BE2C (cell line): Measurements from ENCODE around the gene CLDND1.
A peak's percentile ranks its signal among the peaks of the same experiment; 100 is the strongest.

ENCODE experiments used
- DNase-seq: peaks from one replicate; pipeline ENCODE4 v3.0.0-alpha.2; 2020
- H3K27me3 ChIP-seq: fragments of 250-450 bp; sonication (Bioruptor Pico); 2 replicates; pipeline ENCODE4 v1.5.1; 2020; ENCODE audit warnings: mild to moderate bottlenecking
- H3K36me3 ChIP-seq: fragments of 250-450 bp; sonication (Bioruptor Pico); 2 replicates; pipeline ENCODE4 v1.5.1; 2020; ENCODE audit warnings: mild to moderate bottlenecking
- H3K4me1 ChIP-seq: fragments of 250-450 bp; sonication (Bioruptor Pico); 2 replicates; pipeline ENCODE4 v1.5.1; 2020
- H3K4me3 ChIP-seq: 2 replicates; pipeline ENCODE4 v1.5.1; 2011; ENCODE audit warnings: low read depth, low read length
- H3K9me3 ChIP-seq: fragments of 250-450 bp; sonication (Bioruptor Pico); 2 replicates; pipeline ENCODE4 v1.5.1; 2020
- CTCF ChIP-seq: IDR thresholded peaks from 2 replicates; pipeline ENCODE4 v1.5.1; 2012; ENCODE audit warnings: mild to moderate bottlenecking, low read depth, low read length

CLDND1 gene

GRCh38 chr3:98532709-98533571 lies 10.2 kb upstream of the CLDND1 start:
- H3K4me3 ChIP-seq: no peak overlapping the region
- no peaks in the 10 kb centered on the region for H3K36me3 ChIP-seq
- H3K9me3 ChIP-seq: no peaks in the 10 kb centered on the region
- H3K4me1 ChIP-seq: peaks cover 6% of the 10 kb centered on the region
- DNase-seq: no peak
- no peaks in the 10 kb centered on the region for H3K27me3 ChIP-seq
- no peak for TF ChIP-seq CTCF

- Histone ChIP-seq H3K4me1 (peaks cover 6% of the 10 kb centered on the region), H3K4me3 (0 out of 2 replicates have a peak overlapping the region, but pooled peaks have one; percentile 7)
- DNase-seq: peak; percentile 16
Observed at GRCh38 chr3:98532275-98532637, 9.6 kb upstream of the CLDND1 start.

DNA sequence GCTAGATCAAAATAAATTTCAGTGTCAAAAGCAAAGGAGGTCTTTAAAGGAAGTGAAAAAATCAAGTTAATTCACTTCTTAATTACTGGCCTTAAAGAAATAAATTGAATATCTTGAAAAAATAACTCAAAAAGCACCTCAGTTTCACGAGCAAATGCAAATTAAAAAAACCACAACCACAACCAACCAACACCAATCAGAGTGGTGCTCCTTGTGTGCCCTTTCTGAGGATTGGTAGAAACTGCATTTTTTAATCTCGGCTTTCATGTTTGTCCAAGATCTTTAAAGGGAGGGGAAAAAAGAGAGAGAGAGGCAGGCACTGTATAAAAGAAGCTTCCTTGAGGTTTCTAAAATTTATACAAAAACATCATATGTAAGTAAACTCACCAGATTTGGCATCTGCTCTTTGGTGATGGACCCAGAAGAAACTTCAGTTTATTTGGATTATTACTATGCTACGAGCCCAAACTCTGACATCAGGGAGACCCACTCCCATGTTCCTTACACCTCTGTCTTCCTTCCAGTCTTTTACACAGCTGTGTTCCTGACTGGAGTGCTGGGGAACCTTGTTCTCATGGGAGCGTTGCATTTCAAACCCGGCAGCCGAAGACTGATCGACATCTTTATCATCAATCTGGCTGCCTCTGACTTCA lies 9.0 kb upstream of the CLDND1 start, which contains the start of gene GPR15:
Gene GPR15, plus strand, starts transcription at position 357 of the 653 bp plus-strand sequence. Its CDS starts 56 bp downstream, at position 413.
- no peak for DNase-seq
- H3K36me3 ChIP-seq: no peaks in the 10 kb centered on the region
- H3K4me3 ChIP-seq: 0 out of 2 replicates have a peak within 1 kb of the TSS, but pooled peaks have one; percentile 7
- no peak for TF ChIP-seq CTCF
- H3K4me1 ChIP-seq: peaks cover 6% of the 10 kb centered on the region
- no peaks in the 10 kb centered on the region for H3K9me3 ChIP-seq
- H3K27me3 ChIP-seq: no peaks in the 10 kb centered on the region

More at GRCh38 chr3:98532275-98532637, 9.6 kb upstream of the CLDND1 start:
- Histone ChIP-seq H3K9me3 (no peaks in the 10 kb centered on the region), H3K36me3 (no peaks in the 10 kb centered on the region), H3K27me3 (no peaks in the 10 kb centered on the region)
- TF ChIP-seq CTCF: no peak

GRCh38 chr3:98530676-98531075 lies 8.0 kb upstream of the CLDND1 start:
- no peaks in the 10 kb centered on the region for H3K9me3 ChIP-seq
- no peaks in the 10 kb centered on the region for H3K36me3 ChIP-seq
- peaks cover 6% of the 10 kb centered on the region for H3K4me1 ChIP-seq
- H3K27me3 ChIP-seq: no peaks in the 10 kb centered on the region
- DNase-seq: no peak
- TF ChIP-seq CTCF: no peak
- no peak overlapping the region for H3K4me3 ChIP-seq

DNA sequence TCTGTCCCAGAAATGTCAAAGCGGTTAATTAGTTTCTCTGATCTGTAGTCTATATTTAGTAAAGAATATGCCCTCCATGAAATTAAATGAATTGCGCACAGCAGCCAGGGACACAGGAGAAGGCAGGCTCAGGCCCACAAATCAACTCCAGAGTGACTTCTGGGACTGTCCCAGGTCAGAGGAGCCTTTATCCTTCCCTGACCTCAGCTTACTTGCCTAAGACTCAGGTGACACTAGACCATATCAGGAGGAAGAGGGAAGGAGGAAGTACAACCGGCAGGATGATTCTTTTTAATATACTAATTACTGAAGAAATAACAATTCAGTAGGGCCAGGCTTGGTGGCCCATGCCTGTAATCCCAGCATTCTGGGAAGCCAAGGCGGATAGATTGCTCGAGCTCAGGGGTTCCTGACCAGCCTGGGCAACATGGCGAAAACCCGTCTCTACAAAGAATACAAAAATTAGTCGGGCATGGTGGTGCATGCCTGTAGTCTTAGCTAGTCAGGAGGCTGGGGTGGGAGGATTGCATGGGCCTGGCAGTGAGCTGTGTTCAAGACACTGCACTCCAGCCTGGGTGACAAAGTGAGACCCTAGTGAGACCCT lies 7.3 kb upstream of the CLDND1 start:
- Histone ChIP-seq H3K9me3 (no peaks in the 10 kb centered on the region), H3K27me3 (no peaks in the 10 kb centered on the region), H3K36me3 (no peaks in the 10 kb centered on the region), H3K4me3 (no peak overlapping the region), H3K4me1 (peaks cover 6% of the 10 kb centered on the region)
- no peak for DNase-seq
- TF ChIP-seq CTCF: no peak
